ENCODE results near the gene GNAQ.

Gene GNAQ

GRCh38 chr9:77750981-77751340 lies 280.6 kb downstream of the GNAQ start:
- H3K4me3 ChIP-seq (ENCODE audit: low read depth, low read length), result no peak overlapping the region
- TF ChIP-seq CTCF (IDR thresholded peaks at IDR 0.05; ENCODE audit: borderline replicate concordance, insufficient read depth, low read depth, low read length), result no peak

- no peak for TF ChIP-seq CTCF (IDR thresholded peaks at IDR 0.05; ENCODE audit: borderline replicate concordance, insufficient read depth, low read depth, low read length)
These were observed 281.3 kb downstream of the GNAQ start for GRCh38 chr9:77750284-77750683.

GRCh38 chr9:77748214-77748772 lies 283.3 kb downstream of the GNAQ start:
- H3K4me3 ChIP-seq (ENCODE audit: low read depth, low read length), result no peak overlapping the region
- TF ChIP-seq CTCF (IDR thresholded peaks at IDR 0.05; ENCODE audit: borderline replicate concordance, insufficient read depth, low read depth, low read length), result no peak

More at GRCh38 chr9:77750284-77750683, 281.3 kb downstream of the GNAQ start:
- no peak overlapping the region for H3K4me3 ChIP-seq (ENCODE audit: low read depth, low read length)

GRCh38 chr9:77747163-77747562 lies 284.4 kb downstream of the GNAQ start:
- no peak overlapping the region for H3K4me3 ChIP-seq (ENCODE audit: low read depth, low read length)

GRCh38 chr9:77744841-77745430 lies 286.7 kb downstream of the GNAQ start:
- no peak overlapping the region for H3K4me3 ChIP-seq (ENCODE audit: low read depth, low read length)
- no peak for TF ChIP-seq CTCF (IDR thresholded peaks at IDR 0.05; ENCODE audit: borderline replicate concordance, insufficient read depth, low read depth, low read length)

More at GRCh38 chr9:77747163-77747562, 284.4 kb downstream of the GNAQ start:
- TF ChIP-seq CTCF (IDR thresholded peaks at IDR 0.05; ENCODE audit: borderline replicate concordance, insufficient read depth, low read depth, low read length), result no peak

- no peak for TF ChIP-seq CTCF (IDR thresholded peaks at IDR 0.05; ENCODE audit: borderline replicate concordance, insufficient read depth, low read depth, low read length)
- H3K4me3 ChIP-seq (ENCODE audit: low read depth, low read length), result no peak overlapping the region
These were observed 288.2 kb downstream of the GNAQ start for GRCh38 chr9:77743386-77743785.

- H3K4me3 ChIP-seq (ENCODE audit: low read depth, low read length), result no peak overlapping the region
- no peak for TF ChIP-seq CTCF (IDR thresholded peaks at IDR 0.05; ENCODE audit: borderline replicate concordance, insufficient read depth, low read depth, low read length)
These were observed 292.7 kb downstream of the GNAQ start for GRCh38 chr9:77738932-77739331.

Measured in GM12875 (cell line).